Fibroblast of lung (primary cell): ENCODE data around the gene RGPD4. TPM values are rescaled to one million over a fixed set of nuclear protein-coding genes. Genes with fewer than 3 reads are reported as not detected.

Experiments used
- DNase-seq, 2 donors: peaks; one replicate each; pipeline versions ENCODE4 v3.0.0 to v3.0.0-alpha.2; 2010; ENCODE audit warnings: low read depth in 2 of 2
- H2AFZ ChIP-seq: 2 replicates; pipeline ENCODE4 v1.5.1; 2012; ENCODE audit warnings: low read length, control low read depth, inconsistent platforms
- H3K27ac ChIP-seq: 2 replicates; pipeline ENCODE4 v1.5.1; 2011; ENCODE audit warnings: low read length, control low read depth; ENCODE audit not compliant: insufficient read depth
- H3K27me3 ChIP-seq: 2 replicates; pipeline ENCODE4 v1.5.1; 2011; ENCODE audit warnings: mild to moderate bottlenecking, low read length; ENCODE audit not compliant: control insufficient read depth, insufficient read depth
- H3K36me3 ChIP-seq: 2 replicates; pipeline ENCODE4 v1.5.1; 2011; ENCODE audit warnings: low read length; ENCODE audit not compliant: control insufficient read depth, insufficient read depth
- H3K4me1 ChIP-seq: 2 replicates; pipeline ENCODE4 v1.5.1; 2011; ENCODE audit warnings: low read length; ENCODE audit not compliant: control insufficient read depth, insufficient read depth; ENCODE audit errors: extremely low read depth
- H3K4me2 ChIP-seq: 2 replicates; pipeline ENCODE4 v1.5.1; 2011; ENCODE audit warnings: low read length, control low read depth; ENCODE audit not compliant: insufficient read depth; ENCODE audit errors: extremely low read depth
- H3K4me3 ChIP-seq, 4 experiments: fragments of 200-600 bp in 1 of 4; sonication (generic) in 1 of 4; replicated peaks in 1 of 4; 2 replicates each; pipeline ENCODE4 v1.5.1; 2011 to 2016; ENCODE audit warnings: low read length in 4 of 4, low read depth in 3 of 4, mild to moderate bottlenecking in 3 of 4, control low read depth in 2 of 4, inconsistent platforms in 1 of 4, mixed read lengths in 1 of 4; ENCODE audit not compliant: insufficient read depth in 1 of 4; ENCODE audit errors: control extremely low read depth in 1 of 4
- H3K79me2 ChIP-seq: 2 replicates; pipeline ENCODE4 v1.5.1; 2012; ENCODE audit warnings: mild to moderate bottlenecking, low read length, inconsistent platforms; ENCODE audit not compliant: control insufficient read depth, insufficient read depth
- H3K9ac ChIP-seq: 2 replicates; pipeline ENCODE4 v1.5.1; 2011; ENCODE audit warnings: mild to moderate bottlenecking, low read length, control low read depth; ENCODE audit not compliant: insufficient read depth
- H3K9me3 ChIP-seq: 2 replicates; pipeline ENCODE4 v1.5.1; 2012; ENCODE audit warnings: low read depth, low read length; ENCODE audit not compliant: control insufficient read depth, insufficient read depth
- H4K20me1 ChIP-seq: 2 replicates; pipeline ENCODE4 v1.5.1; 2011; ENCODE audit warnings: low read length; ENCODE audit not compliant: control insufficient read depth, insufficient read depth; ENCODE audit errors: extremely low read depth
- EZH2 ChIP-seq: IDR thresholded peaks from 2 replicates; pipeline ENCODE4 v1.5.1; 2012; ENCODE audit warnings: low read length, control low read depth, mild to moderate bottlenecking; ENCODE audit errors: missing control alignments
- polyA plus RNA-seq, 2 donors: library from polyadenylated mRNA; depleted of rRNA in 1 of 2; stranded (reverse) in 1 of 2; unstranded in 1 of 2; fragments of >200 nt; gene quantifications; 2 replicates each; pipeline ENCODE4 v1.2.1, GENCODE V29; 2011 to 2012; ENCODE audit warnings: missing spikeins in 1 of 2
- total RNA-seq: library from RNA; depleted of rRNA; stranded (reverse); fragments of >200 nt; gene quantifications from 2 replicates; pipeline ENCODE4 v1.2.1, GENCODE V29; 2014
- TF ChIP-seq, protein P1 (sequence below), 2 donors: IDR thresholded peaks in 1 of 2; conservative IDR thresholded peaks in 1 of 2; 1 replicate in 1 of 2; 2 replicates in 1 of 2; pipeline ENCODE4 v1.5.1; 2011 to 2012; ENCODE audit warnings: low read length in 2 of 2, control low read depth in 1 of 2, inconsistent platforms in 1 of 2, low read depth in 1 of 2, mild to moderate bottlenecking in 1 of 2

The RGPD4 gene
- total and polyA plus RNA-seq, 2 donors (not counting 1 experiment from before 2014, with no cell fraction given): under 0.01 TPM; not detected in 1

DNA sequence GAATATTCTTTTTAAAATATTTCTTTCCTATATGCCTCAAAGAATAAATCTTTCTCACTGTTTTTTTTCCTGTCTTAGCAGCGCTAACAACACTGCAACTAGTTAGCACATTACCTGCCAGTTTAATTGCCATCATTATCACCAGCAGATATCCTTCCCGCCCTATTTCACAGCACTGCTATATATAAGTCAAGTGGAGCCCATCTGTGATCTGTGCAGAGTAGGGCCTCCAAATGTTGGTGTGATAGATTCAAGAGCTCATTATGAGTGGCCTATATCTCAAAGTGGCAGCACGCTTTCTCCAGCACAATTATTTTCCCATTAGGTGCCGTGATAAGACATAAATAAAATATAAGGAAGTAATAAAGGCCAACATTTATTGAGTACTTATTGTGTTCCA lies 19.8 kb upstream of the RGPD4 start:
- no peak overlapping the region for H3K4me3 ChIP-seq
- H3K79me2 ChIP-seq: no peaks in the 10 kb centered on the region
- H2AFZ ChIP-seq: no peak overlapping the region
- H3K27me3 ChIP-seq: no peaks in the 10 kb centered on the region
- no peaks in the 10 kb centered on the region for H4K20me1 ChIP-seq
- H3K4me1 ChIP-seq: no peaks in the 10 kb centered on the region
- no peak overlapping the region for H3K4me2 ChIP-seq
- DNase-seq: no peak
- H3K27ac ChIP-seq: no peak overlapping the region
- TF ChIP-seq EZH2: no peak
- TF ChIP-seq, protein P1, sequence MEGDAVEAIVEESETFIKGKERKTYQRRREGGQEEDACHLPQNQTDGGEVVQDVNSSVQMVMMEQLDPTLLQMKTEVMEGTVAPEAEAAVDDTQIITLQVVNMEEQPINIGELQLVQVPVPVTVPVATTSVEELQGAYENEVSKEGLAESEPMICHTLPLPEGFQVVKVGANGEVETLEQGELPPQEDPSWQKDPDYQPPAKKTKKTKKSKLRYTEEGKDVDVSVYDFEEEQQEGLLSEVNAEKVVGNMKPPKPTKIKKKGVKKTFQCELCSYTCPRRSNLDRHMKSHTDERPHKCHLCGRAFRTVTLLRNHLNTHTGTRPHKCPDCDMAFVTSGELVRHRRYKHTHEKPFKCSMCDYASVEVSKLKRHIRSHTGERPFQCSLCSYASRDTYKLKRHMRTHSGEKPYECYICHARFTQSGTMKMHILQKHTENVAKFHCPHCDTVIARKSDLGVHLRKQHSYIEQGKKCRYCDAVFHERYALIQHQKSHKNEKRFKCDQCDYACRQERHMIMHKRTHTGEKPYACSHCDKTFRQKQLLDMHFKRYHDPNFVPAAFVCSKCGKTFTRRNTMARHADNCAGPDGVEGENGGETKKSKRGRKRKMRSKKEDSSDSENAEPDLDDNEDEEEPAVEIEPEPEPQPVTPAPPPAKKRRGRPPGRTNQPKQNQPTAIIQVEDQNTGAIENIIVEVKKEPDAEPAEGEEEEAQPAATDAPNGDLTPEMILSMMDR (conservative IDR thresholded peaks at IDR 0.05 in 1 of 2, IDR thresholded peaks at IDR 0.05 in 1 of 2; ENCODE audit: low read depth in 1 of 2, low read length in 2 of 2): no peak
- H3K9me3 ChIP-seq: no peaks in the 10 kb centered on the region
- no peak overlapping the region for H3K9ac ChIP-seq
- no peaks in the 10 kb centered on the region for H3K36me3 ChIP-seq

DNA sequence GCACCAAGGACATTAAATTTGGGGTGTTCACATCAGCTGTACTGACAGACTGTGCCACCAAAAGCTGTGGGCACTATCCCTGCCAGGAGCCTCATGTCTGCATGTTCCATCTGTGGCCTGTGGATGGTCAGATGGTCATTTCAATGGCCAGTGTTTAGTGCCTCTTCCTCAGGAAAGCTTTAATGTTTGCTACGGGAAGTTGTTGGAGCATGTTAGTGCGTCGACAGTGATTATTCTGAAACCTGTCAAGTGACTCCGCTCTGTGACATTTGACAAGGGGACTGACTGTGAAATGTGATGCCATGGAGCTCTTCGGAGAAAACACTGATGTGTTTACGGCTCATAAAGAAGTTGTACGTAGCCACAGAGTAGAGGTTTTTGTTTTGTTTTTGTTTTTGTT lies 18.7 kb upstream of the RGPD4 start:
- no peak overlapping the region for H2AFZ ChIP-seq
- no peak overlapping the region for H3K9ac ChIP-seq
- no peak overlapping the region for H3K4me2 ChIP-seq
- no peaks in the 10 kb centered on the region for H3K36me3 ChIP-seq
- DNase-seq: no peak
- no peak for TF ChIP-seq EZH2
- TF ChIP-seq, protein P1 (conservative IDR thresholded peaks at IDR 0.05 in 1 of 2, IDR thresholded peaks at IDR 0.05 in 1 of 2; ENCODE audit: low read depth in 1 of 2, low read length in 2 of 2): no peak
- H3K27me3 ChIP-seq: no peaks in the 10 kb centered on the region
- no peak overlapping the region for H3K4me3 ChIP-seq
- no peaks in the 10 kb centered on the region for H4K20me1 ChIP-seq
- H3K4me1 ChIP-seq: no peaks in the 10 kb centered on the region
- no peaks in the 10 kb centered on the region for H3K9me3 ChIP-seq
- H3K27ac ChIP-seq: no peak overlapping the region
- H3K79me2 ChIP-seq: no peaks in the 10 kb centered on the region

DNA sequence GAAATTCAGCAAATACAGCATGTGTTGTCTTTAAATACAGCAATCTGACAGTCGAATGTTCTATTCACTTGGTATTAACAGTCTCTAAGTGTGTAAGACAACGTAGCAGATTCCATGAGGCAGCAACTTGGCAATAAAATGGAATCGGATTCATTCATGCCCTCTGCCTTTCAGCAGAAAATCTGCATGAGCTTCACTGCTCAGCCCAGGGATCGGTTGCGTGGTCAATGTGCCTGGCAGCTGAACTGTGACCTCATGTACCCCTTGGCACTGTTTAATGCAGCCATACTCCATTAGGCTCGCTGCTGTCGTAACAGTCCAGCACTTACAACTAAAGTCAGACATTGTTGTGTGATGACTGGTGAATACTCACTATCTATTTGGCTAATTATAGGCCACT lies 17.7 kb upstream of the RGPD4 start:
- H3K36me3 ChIP-seq: no peaks in the 10 kb centered on the region
- H3K9ac ChIP-seq: no peak overlapping the region
- H3K79me2 ChIP-seq: no peaks in the 10 kb centered on the region
- TF ChIP-seq EZH2: no peak
- peak; percentile 0 to 6 for DNase-seq
- H2AFZ ChIP-seq: no peak overlapping the region
- H3K4me1 ChIP-seq: no peaks in the 10 kb centered on the region
- H3K27ac ChIP-seq: no peak overlapping the region
- no peaks in the 10 kb centered on the region for H4K20me1 ChIP-seq
- H3K9me3 ChIP-seq: no peaks in the 10 kb centered on the region
- no peak overlapping the region for H3K4me2 ChIP-seq
- H3K4me3 ChIP-seq: no peak overlapping the region
- no peaks in the 10 kb centered on the region for H3K27me3 ChIP-seq
